ENCODE results near the gene PLEKHN1.

Gene PLEKHN1

GRCh38 chr1:969260-969855 lies 3.1 kb downstream of the PLEKHN1 start:
- H3K4me2 ChIP-seq (ENCODE audit: low read length), result no peak overlapping the region
- TF ChIP-seq EZH2 (IDR thresholded peaks at IDR 0.05; ENCODE audit: borderline replicate concordance, low read length) (no peak), CTCF (IDR thresholded peaks at IDR 0.05; ENCODE audit: low read length) (no peak)
- H3K4me3 ChIP-seq (ENCODE audit: low read depth, low read length, poor library complexity, severe bottlenecking), result no peak overlapping the region
- no peak overlapping the region for H2AFZ ChIP-seq (ENCODE audit: low read length)
- H3K9me3 ChIP-seq (ENCODE audit: low read length), result no peaks in the 10 kb centered on the region
- no peaks in the 10 kb centered on the region for H3K79me2 ChIP-seq (ENCODE audit: insufficient read depth, low read length)
- no peak overlapping the region for H3K9ac ChIP-seq (ENCODE audit: low read length)
- H3K27me3 ChIP-seq (ENCODE audit: insufficient read depth, low read length), result no peaks in the 10 kb centered on the region; the same call in 1 of the 2 replicates
- peaks cover 14% of the 10 kb centered on the region for H3K4me1 ChIP-seq (ENCODE audit: insufficient read depth, low read length, severe bottlenecking)
- H3F3A ChIP-seq (ENCODE audit: insufficient read depth, low read length), result no peaks in the 10 kb centered on the region
- no peaks in the 10 kb centered on the region for H4K20me1 ChIP-seq (ENCODE audit: insufficient read depth, low read length)
- no peaks in the 10 kb centered on the region; the same call in 1 of the 2 replicates for H3K36me3 ChIP-seq (ENCODE audit: insufficient read depth, low read length)
- no peaks in the 10 kb centered on the region for H3K9me2 ChIP-seq (ENCODE audit: low read depth, low read length)
- no peak overlapping the region for H3K27ac ChIP-seq (ENCODE audit: low read depth, low read length, poor library complexity, severe bottlenecking)

- no peak for TF ChIP-seq CTCF (IDR thresholded peaks at IDR 0.05; ENCODE audit: low read length)
- no peak overlapping the region for H2AFZ ChIP-seq (ENCODE audit: low read length)
- no peak overlapping the region for H3K27ac ChIP-seq (ENCODE audit: low read depth, low read length, poor library complexity, severe bottlenecking)
- no peak overlapping the region for H3K9ac ChIP-seq (ENCODE audit: low read length)
- no peaks in the 10 kb centered on the region for H3F3A ChIP-seq (ENCODE audit: insufficient read depth, low read length)
- no peaks in the 10 kb centered on the region for H3K9me2 ChIP-seq (ENCODE audit: low read depth, low read length)
- peaks cover 2% of the 10 kb centered on the region; the same call in 1 of the 2 replicates for H3K27me3 ChIP-seq (ENCODE audit: insufficient read depth, low read length)
- H3K4me1 ChIP-seq (ENCODE audit: insufficient read depth, low read length, severe bottlenecking), result peaks cover 14% of the 10 kb centered on the region
- no peaks in the 10 kb centered on the region for H3K79me2 ChIP-seq (ENCODE audit: insufficient read depth, low read length)
- H4K20me1 ChIP-seq (ENCODE audit: insufficient read depth, low read length), result no peaks in the 10 kb centered on the region
- no peak overlapping the region for H3K4me2 ChIP-seq (ENCODE audit: low read length)
- no peaks in the 10 kb centered on the region for H3K9me3 ChIP-seq (ENCODE audit: low read length)
- no peak overlapping the region for H3K4me3 ChIP-seq (ENCODE audit: low read depth, low read length, poor library complexity, severe bottlenecking)
- H3K36me3 ChIP-seq (ENCODE audit: insufficient read depth, low read length), result no peaks in the 10 kb centered on the region
Observed at GRCh38 chr1:970242-970972, 4.1 kb downstream of the PLEKHN1 start.

- Histone ChIP-seq H3K4me3 (ENCODE audit: low read depth, low read length, poor library complexity, severe bottlenecking) (no peak overlapping the region), H2AFZ (ENCODE audit: low read length) (no peak overlapping the region), H3K9me3 (ENCODE audit: low read length) (no peaks in the 10 kb centered on the region), H3K27ac (ENCODE audit: low read depth, low read length, poor library complexity, severe bottlenecking) (no peak overlapping the region), H3K27me3 (ENCODE audit: insufficient read depth, low read length) (peaks cover 6% of the 10 kb centered on the region; the same call in 1 of the 2 replicates), H3K4me1 (ENCODE audit: insufficient read depth, low read length, severe bottlenecking) (peaks cover 15% of the 10 kb centered on the region), H3K9ac (ENCODE audit: low read length) (no peak overlapping the region), H3K36me3 (ENCODE audit: insufficient read depth, low read length) (no peaks in the 10 kb centered on the region), H3K79me2 (ENCODE audit: insufficient read depth, low read length) (no peaks in the 10 kb centered on the region), H3F3A (ENCODE audit: insufficient read depth, low read length) (no peaks in the 10 kb centered on the region), H3K9me2 (ENCODE audit: low read depth, low read length) (no peaks in the 10 kb centered on the region), H4K20me1 (ENCODE audit: insufficient read depth, low read length) (no peaks in the 10 kb centered on the region), H3K4me2 (ENCODE audit: low read length) (no peak overlapping the region)
- TF ChIP-seq CTCF (IDR thresholded peaks at IDR 0.05; ENCODE audit: low read length), result no peak
- no peak for TF ChIP-seq EZH2 (IDR thresholded peaks at IDR 0.05; ENCODE audit: borderline replicate concordance, low read length)
Observed at GRCh38 chr1:970973-971730, 4.9 kb downstream of the PLEKHN1 start.
